NCI-H460 (cell line): Measurements from ENCODE around the gene MAP3K4. TPM values are rescaled to one million over a fixed set of nuclear protein-coding genes. Genes with fewer than 3 reads are reported as not detected.

Source experiments
- DNase-seq: peaks from one replicate; pipeline ENCODE4 v3.0.0-alpha.2; 2016; ENCODE audit warnings: low read depth; ENCODE audit errors: extremely low read depth
- polyA plus RNA-seq: library from polyadenylated mRNA; depleted of rRNA; stranded (reverse); fragments of >200 nt; gene quantifications from 2 replicates; pipeline ENCODE4 v1.2.3, GENCODE V29; 2014; cell fraction: nucleus; rRNA removed
- total RNA-seq: library from RNA; depleted of rRNA; stranded (reverse); fragments of >200 nt; shearing (Covaris generic); gene quantifications from 2 replicates; pipeline ENCODE4 v1.2.3, GENCODE V29; 2014; rRNA removed

MAP3K4 gene
- 12.2 and 12.7 TPM in 2 replicates for total RNA-seq
- 19.1 and 36.6 TPM in 2 replicates for polyA plus RNA-seq

GRCh38 chr6:160991406-160992060, at the start of gene MAP3K4:
MAP3K4 (plus strand) TSS chr6:160991769; CDS start chr6:160991932, 163 bp downstream.
- peak; percentile 44 for DNase-seq

GRCh38 chr6:160943997-160944396, 47.6 kb upstream of the MAP3K4 start:
- DNase-seq, result no peak

GRCh38 chr6:160945516-160946177, 45.9 kb upstream of the MAP3K4 start:
- DNase-seq, result no peak

- no peak for DNase-seq
These were observed 42.0 kb upstream of the MAP3K4 start for GRCh38 chr6:160949531-160949930.

GRCh38 chr6:160950507-160950906, 41.1 kb upstream of the MAP3K4 start:
- DNase-seq, result no peak

GRCh38 chr6:160951187-160952030, 40.2 kb upstream of the MAP3K4 start:
- DNase-seq, result no peak

- no peak for DNase-seq
These were observed 38.8 kb upstream of the MAP3K4 start for GRCh38 chr6:160952633-160953281.

GRCh38 chr6:160955508-160956295, 35.9 kb upstream of the MAP3K4 start:
- DNase-seq, result no peak

GRCh38 chr6:160956300-160957035, 35.1 kb upstream of the MAP3K4 start:
- DNase-seq, result no peak

- DNase-seq, result no peak
These were observed 31.7 kb upstream of the MAP3K4 start for GRCh38 chr6:160959726-160960435.

GRCh38 chr6:160960839-160961238, 30.7 kb upstream of the MAP3K4 start:
- DNase-seq, result no peak

- no peak for DNase-seq
These were observed 28.5 kb upstream of the MAP3K4 start for GRCh38 chr6:160962835-160963623.

GRCh38 chr6:160963651-160964050, 27.9 kb upstream of the MAP3K4 start:
- no peak for DNase-seq

- no peak for DNase-seq
These were observed 25.7 kb upstream of the MAP3K4 start for GRCh38 chr6:160965893-160966292.

GRCh38 chr6:160966493-160967229, 24.9 kb upstream of the MAP3K4 start:
- no peak for DNase-seq

GRCh38 chr6:160967351-160967750, 24.2 kb upstream of the MAP3K4 start:
- no peak for DNase-seq

- no peak for DNase-seq
These were observed 23.7 kb upstream of the MAP3K4 start for GRCh38 chr6:160967833-160968232.
